Liver (tissue), 9 donors: ENCODE results near the gene STIM2. TPM values are rescaled to one million over a fixed set of nuclear protein-coding genes. Genes with fewer than 3 reads are reported as not detected.
"Not testable (repeated sequence)": the region's sequence is repeated elsewhere in the genome, so short reads cannot be mapped to it uniquely, and the experiment has no call there.

Source experiments
- DNase-seq: peaks from one replicate; pipeline ENCODE4 v3.0.0-alpha.2; 2017; ENCODE audit warnings: low spot score
- H3K27ac ChIP-seq, 2 donors: one replicate each; pipeline ENCODE4 v1.7.0; 2013; ENCODE audit warnings: inconsistent platforms in 2 of 2, low read length in 2 of 2, control low read depth in 1 of 2, low read depth in 1 of 2, mild to moderate bottlenecking in 1 of 2
- H3K27me3 ChIP-seq, 4 donors: one replicate each; pipeline versions ENCODE4 v1.6.1 to v1.7.0; 2013; ENCODE audit warnings: low read length in 3 of 4, inconsistent platforms in 1 of 4, mild to moderate bottlenecking in 1 of 4, moderate library complexity in 1 of 4; ENCODE audit not compliant: control insufficient read depth in 4 of 4, insufficient read depth in 4 of 4
- H3K36me3 ChIP-seq, 4 donors: one replicate each; pipeline versions ENCODE4 v1.6.1 to v1.7.0; 2013; ENCODE audit warnings: low read length in 3 of 4, mild to moderate bottlenecking in 3 of 4, low read depth in 1 of 4, moderate library complexity in 1 of 4; ENCODE audit not compliant: control insufficient read depth in 4 of 4, insufficient read depth in 3 of 4
- H3K4me1 ChIP-seq, 4 donors: one replicate each; pipeline versions ENCODE4 v1.6.1 to v1.7.0; 2013; ENCODE audit warnings: low read length in 3 of 4, mild to moderate bottlenecking in 3 of 4, moderate library complexity in 1 of 4; ENCODE audit not compliant: control insufficient read depth in 4 of 4, insufficient read depth in 4 of 4
- H3K4me3 ChIP-seq, 3 donors: one replicate each; pipeline versions ENCODE4 v1.6.1 to v1.7.0; 2013; ENCODE audit warnings: low read length in 3 of 3, control low read depth in 1 of 3, low read depth in 1 of 3, mild to moderate bottlenecking in 1 of 3
- H3K9ac ChIP-seq, 2 donors: one replicate each; pipeline ENCODE4 v1.7.0; 2013; ENCODE audit warnings: low read length in 2 of 2, mild to moderate bottlenecking in 2 of 2, moderate library complexity in 2 of 2, control low read depth in 1 of 2, low read depth in 1 of 2
- H3K9me3 ChIP-seq, 4 donors: one replicate each; pipeline versions ENCODE4 v1.6.1 to v1.7.0; 2013; ENCODE audit warnings: low read length in 3 of 4; ENCODE audit not compliant: control insufficient read depth in 4 of 4
- ATF3 ChIP-seq: IDR thresholded peaks from 2 replicates; pipeline ENCODE4 v1.6.1; 2016; ENCODE audit warnings: antibody characterized with exemption
- CTCF ChIP-seq: fragments of 150-350 bp; IDR thresholded peaks from 2 replicates; pipeline ENCODE4 v1.5.1; 2017; ENCODE audit warnings: improper control_type of control experiment, low read depth, low read length; ENCODE audit not compliant: missing input control
- EGR1 ChIP-seq, 2 donors: IDR thresholded peaks; 2 replicates each; pipeline ENCODE4 v1.6.1; 2016 to 2018; ENCODE audit warnings: antibody characterized with exemption in 2 of 2, low read depth in 2 of 2
- FOXA1 ChIP-seq: IDR thresholded peaks from 2 replicates; pipeline ENCODE4 v1.6.1; 2016; ENCODE audit warnings: antibody characterized with exemption
- FOXA2 ChIP-seq: IDR thresholded peaks from 2 replicates; pipeline ENCODE4 v1.6.1; 2016; ENCODE audit warnings: antibody characterized with exemption
- GABPA ChIP-seq, 2 donors: IDR thresholded peaks in 1 of 2; conservative IDR thresholded peaks in 1 of 2; 2 replicates each; pipeline ENCODE4 v1.6.1; 2016; ENCODE audit warnings: antibody characterized with exemption in 2 of 2, mild to moderate bottlenecking in 1 of 2, moderate library complexity in 1 of 2
- HNF4A ChIP-seq, 2 donors: conservative IDR thresholded peaks; 2 replicates each; pipeline ENCODE4 v1.6.1; 2016; ENCODE audit warnings: antibody characterized with exemption in 2 of 2, mild to moderate bottlenecking in 2 of 2
- HNF4G ChIP-seq: IDR thresholded peaks from 2 replicates; pipeline ENCODE4 v1.6.1; 2016; ENCODE audit warnings: antibody characterized with exemption
- JUND ChIP-seq, 2 donors: IDR thresholded peaks; 2 replicates each; pipeline ENCODE4 v1.6.1; 2016; ENCODE audit warnings: antibody characterized with exemption in 2 of 2
- NR2F2 ChIP-seq: IDR thresholded peaks from 2 replicates; pipeline ENCODE4 v1.6.1; 2016; ENCODE audit warnings: antibody characterized with exemption
- RAD21 ChIP-seq, 2 donors: IDR thresholded peaks; 2 replicates each; pipeline ENCODE4 v1.6.1; 2016; ENCODE audit warnings: antibody characterized with exemption in 2 of 2, mild to moderate bottlenecking in 2 of 2
- RXRA ChIP-seq, 2 donors: IDR thresholded peaks; 2 replicates each; pipeline ENCODE4 v1.6.1; 2017 to 2018; ENCODE audit warnings: antibody characterized with exemption in 2 of 2, mild to moderate bottlenecking in 1 of 2
- SP1 ChIP-seq: IDR thresholded peaks from 2 replicates; pipeline ENCODE4 v1.6.1; 2018; ENCODE audit warnings: antibody characterized with exemption, mild to moderate bottlenecking
- TAF1 ChIP-seq: conservative IDR thresholded peaks from 2 replicates; pipeline ENCODE4 v1.6.1; 2016; ENCODE audit warnings: antibody characterized with exemption, mild to moderate bottlenecking
- YY1 ChIP-seq: IDR thresholded peaks from 2 replicates; pipeline ENCODE4 v1.6.1; 2016; ENCODE audit warnings: antibody characterized with exemption, mild to moderate bottlenecking
- ZBTB33 ChIP-seq: IDR thresholded peaks from 2 replicates; pipeline ENCODE4 v1.6.1; 2016; ENCODE audit warnings: antibody characterized with exemption
- WGBS: extraction: QIAGEN DNeasy Blood & Tissue Kit; methylation state at CpG from one replicate; pipeline ENCODE4 v1.1.7; 2013; 5-methylcytosine and 5-hydroxymethylcytosine counted together
- polyA plus RNA-seq, 2 donors: library from polyadenylated mRNA; stranded (reverse) in 1 of 2; unstranded in 1 of 2; fragments of 200-250 nt in 1 of 2; fragments of >200 nt in 1 of 2; fragmentation: Nextera tagmentation in 1 of 2; extraction: Ambion mirVana in 1 of 2; gene quantifications; one replicate each; pipeline versions ENCODE4 v1.2.1 to v1.2.3, GENCODE V29; 2013 to 2015
- total RNA-seq, 2 donors: library from RNA; depleted of rRNA; stranded (reverse); fragments of >200 nt; gene quantifications; one replicate each; pipeline ENCODE4 v1.2.3, GENCODE V29; 2014
- donor health status: healthy.
- donor health status: healthy.
- donor health status: healthy.
- donor health status: healthy.
- donor health status: healthy.

The STIM2 gene
- total and polyA plus RNA-seq, 4 donors = 5.4 to 11.1 (median 6.9) TPM

GRCh38 chr4:26893491-26893890 is 32.9 kb downstream of the STIM2 start:
- no peak for DNase-seq
- Histone ChIP-seq H3K9me3 (no peaks in the 10 kb centered on the region), H3K4me1 (no peaks in the 10 kb centered on the region), H3K27ac (no peak overlapping the region), H3K27me3 (no peaks in the 10 kb centered on the region), H3K9ac (no peak overlapping the region), H3K36me3 (no peaks in the 10 kb centered on the region), H3K4me3 (no peak overlapping the region)
- 94% methylated on average over 2 of the region's 2 CpGs for WGBS
- TF ChIP-seq RAD21 (IDR thresholded peaks at IDR 0.05) (no peak), FOXA1 (no peak), NR2F2 (no peak), SP1 (no peak), HNF4A (conservative IDR thresholded peaks at IDR 0.05) (no peak), JUND (IDR thresholded peaks at IDR 0.05) (no peak), EGR1 (IDR thresholded peaks at IDR 0.05; ENCODE audit: low read depth in 2 of 2) (no peak), ATF3 (no peak), TAF1 (no peak), YY1 (no peak), GABPA (IDR thresholded peaks at IDR 0.05 in 1 of 2, conservative IDR thresholded peaks at IDR 0.05 in 1 of 2) (no peak), RXRA (IDR thresholded peaks at IDR 0.05) (no peak), CTCF (no peak), ZBTB33 (no peak), FOXA2 (no peak), HNF4G (no peak)

- H3K9ac ChIP-seq, H3K27ac ChIP-seq, H3K36me3 ChIP-seq, H3K27me3 ChIP-seq, H3K9me3 ChIP-seq, H3K4me1 ChIP-seq, H3K4me3 ChIP-seq, DNase-seq: not testable (repeated sequence)
- 98% methylated on average over 7 of the region's 7 CpGs for WGBS
These were observed 34.2 kb downstream of the STIM2 start for GRCh38 chr4:26894881-26895280.

- TF ChIP-seq JUND (IDR thresholded peaks at IDR 0.05) (no peak), YY1 (no peak)
- no peaks in the 10 kb centered on the region for H3K27me3 ChIP-seq
- WGBS = 88% methylated on average over 2 of the region's 2 CpGs
- DNase-seq = no peak
- no peaks in the 10 kb centered on the region for H3K36me3 ChIP-seq
- H3K27ac ChIP-seq = no peak overlapping the region
- H3K4me1 ChIP-seq = peaks cover 0 to 3% (median 0%) of the 10 kb centered on the region in 4 donors
- H3K9ac ChIP-seq = no peak overlapping the region
- no peak overlapping the region for H3K4me3 ChIP-seq
- no peaks in the 10 kb centered on the region for H3K9me3 ChIP-seq
These were observed 36.0 kb downstream of the STIM2 start for GRCh38 chr4:26896636-26897035.
